Measurements from ENCODE around the gene NODAL.
A peak's percentile ranks its signal among the peaks of the same experiment; 100 is the strongest.

The NODAL gene

GRCh38 chr10:70432561-70433263, 8.8 kb downstream of the NODAL start:
- DNase-seq (ENCODE audit: low read depth): no peak

GRCh38 chr10:70432101-70432500, 9.4 kb downstream of the NODAL start:
- DNase-seq (ENCODE audit: low read depth): no peak

- no peak for DNase-seq (ENCODE audit: low read depth)
Observed at GRCh38 chr10:70430493-70431445, 10.7 kb downstream of the NODAL start.

GRCh38 chr10:70426823-70427222, 14.7 kb downstream of the NODAL start:
- DNase-seq (ENCODE audit: low read depth): no peak

- DNase-seq (ENCODE audit: low read depth): no peak
Observed at GRCh38 chr10:70425096-70425495, 16.4 kb downstream of the NODAL start.

- DNase-seq (ENCODE audit: low read depth): no peak
Observed at GRCh38 chr10:70424320-70424719, 17.2 kb downstream of the NODAL start.

- no peak for DNase-seq (ENCODE audit: low read depth)
Observed at GRCh38 chr10:70418713-70419112, 22.8 kb downstream of the NODAL start.

- no peak for DNase-seq (ENCODE audit: low read depth)
Observed at GRCh38 chr10:70418229-70418628, 23.3 kb downstream of the NODAL start.

GRCh38 chr10:70417568-70417967, 23.9 kb downstream of the NODAL start:
- no peak for DNase-seq (ENCODE audit: low read depth)

- DNase-seq (ENCODE audit: low read depth): no peak
Observed at GRCh38 chr10:70412356-70412755, 29.1 kb downstream of the NODAL start.

GRCh38 chr10:70410608-70411007, 30.9 kb downstream of the NODAL start:
- no peak for DNase-seq (ENCODE audit: low read depth)

GRCh38 chr10:70409772-70410171, 31.7 kb downstream of the NODAL start:
- no peak for DNase-seq (ENCODE audit: low read depth)

- no peak for DNase-seq (ENCODE audit: low read depth)
Observed at GRCh38 chr10:70405037-70405824, 36.2 kb downstream of the NODAL start.

GRCh38 chr10:70404787-70405036, 36.8 kb downstream of the NODAL start:
- DNase-seq (ENCODE audit: low read depth): no peak

- peak; percentile 98 for DNase-seq (ENCODE audit: low read depth)
Observed at GRCh38 chr10:70404036-70404786, 37.3 kb downstream of the NODAL start, which contains the start of gene EIF4EBP2. Gene EIF4EBP2, plus strand, starts transcription at chr10:70404145. Its CDS starts 257 bp downstream, at chr10:70404402.

GRCh38 chr10:70403483-70404035, 37.9 kb downstream of the NODAL start:
- no peak for DNase-seq (ENCODE audit: low read depth)

- DNase-seq (ENCODE audit: low read depth): no peak
Observed at GRCh38 chr10:70399177-70399576, 42.3 kb downstream of the NODAL start.

GRCh38 chr10:70396140-70396539, 45.3 kb downstream of the NODAL start:
- DNase-seq (ENCODE audit: low read depth): no peak

- no peak for DNase-seq (ENCODE audit: low read depth)
Observed at GRCh38 chr10:70391654-70392053, 49.8 kb downstream of the NODAL start.

Data from T follicular helper cell (primary cell).